Measurements from ENCODE around the gene OVCH2.

OVCH2 gene

DNA sequence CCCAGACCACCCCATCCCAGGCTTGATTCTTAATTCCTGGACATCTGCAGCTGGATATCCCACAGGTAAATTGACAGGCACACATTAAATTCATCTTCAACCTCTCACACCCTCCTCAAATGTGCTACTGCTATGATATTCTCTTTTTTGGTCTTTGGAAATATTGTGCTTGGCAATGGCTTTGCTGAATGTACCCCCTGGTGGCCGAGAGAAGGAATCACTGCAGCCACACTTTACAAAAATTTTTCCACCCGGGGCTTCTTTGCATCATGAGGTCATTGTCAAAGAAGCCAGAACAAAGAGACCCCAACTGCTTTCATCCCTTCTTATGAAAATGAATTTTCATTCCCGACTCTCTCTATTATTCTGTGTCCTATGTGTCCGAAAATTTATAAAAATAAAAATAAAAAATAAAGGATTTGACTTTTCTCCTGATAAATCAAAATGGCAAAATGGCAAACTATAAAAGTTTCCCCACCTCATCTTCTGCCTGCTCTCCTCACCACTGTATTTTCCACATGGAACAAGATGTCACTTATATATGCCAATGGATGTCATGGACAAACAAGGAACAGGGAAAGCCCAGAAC lies 17.9 kb downstream of the OVCH2 start:
- no peak overlapping the region for H3K9ac ChIP-seq (ENCODE audit: low read length)
- no peaks in the 10 kb centered on the region for H3K36me3 ChIP-seq (ENCODE audit: insufficient read depth, low read length)
- no peaks in the 10 kb centered on the region for H3K27me3 ChIP-seq (ENCODE audit: control insufficient read depth in 1 of 2, insufficient read depth in 2 of 2, low read length in 2 of 2)
- H3K4me1 ChIP-seq (ENCODE audit: insufficient read depth, low read length), result no peaks in the 10 kb centered on the region
- no peak overlapping the region for H3K27ac ChIP-seq (ENCODE audit: low read depth, low read length)
- no peak overlapping the region for H3K4me3 ChIP-seq (ENCODE audit: low read depth in 1 of 2, low read length in 2 of 2)
- H3K9me3 ChIP-seq (ENCODE audit: low read length), result no peaks in the 10 kb centered on the region

DNA sequence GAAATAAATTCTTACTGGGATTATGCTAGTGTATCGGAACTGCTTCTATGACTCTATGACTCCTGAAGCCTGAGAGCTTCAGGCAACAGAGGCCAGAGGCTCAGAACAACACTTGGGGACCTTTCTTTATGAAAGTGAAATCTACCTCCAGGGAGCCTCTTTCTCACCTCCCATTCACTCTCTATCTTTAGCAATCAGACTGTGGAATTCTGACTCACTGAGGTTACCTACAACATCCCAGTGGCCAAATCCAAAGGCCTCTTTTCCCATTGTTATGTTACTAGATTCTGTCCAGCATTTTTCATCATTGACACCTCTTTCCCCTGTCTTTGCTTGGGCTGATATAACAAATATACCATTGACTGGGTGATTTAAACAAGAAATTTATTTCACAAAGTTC lies 18.9 kb downstream of the OVCH2 start:
- no peak overlapping the region for H3K4me3 ChIP-seq (ENCODE audit: low read depth in 1 of 2, low read length in 2 of 2)
- H3K27me3 ChIP-seq (ENCODE audit: control insufficient read depth in 1 of 2, insufficient read depth in 2 of 2, low read length in 2 of 2), result no peaks in the 10 kb centered on the region
- H3K36me3 ChIP-seq (ENCODE audit: insufficient read depth, low read length), result no peaks in the 10 kb centered on the region

DNA sequence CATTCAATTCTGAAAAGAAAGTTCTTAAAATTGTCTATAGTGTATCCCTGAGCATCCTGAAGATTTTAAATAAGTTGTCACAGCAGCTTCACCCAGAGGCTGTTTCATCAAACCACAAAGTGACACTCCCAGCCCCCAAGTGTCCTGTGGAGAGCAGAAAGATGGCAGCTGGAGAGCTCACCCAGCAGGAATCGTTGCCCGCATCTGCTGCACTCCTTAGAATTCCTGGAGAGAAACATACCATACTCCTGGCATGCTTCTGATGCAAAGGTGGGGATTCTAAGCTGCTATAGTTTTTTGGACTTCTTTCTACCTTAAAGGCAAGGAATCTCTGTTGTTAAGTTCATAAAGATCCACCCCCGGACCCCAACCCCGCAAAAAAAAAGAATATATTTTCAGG lies 19.5 kb downstream of the OVCH2 start:
- H3K9me3 ChIP-seq (ENCODE audit: low read length), result no peaks in the 10 kb centered on the region
- no peak overlapping the region for H3K27ac ChIP-seq (ENCODE audit: low read depth, low read length)
- no peaks in the 10 kb centered on the region for H3K36me3 ChIP-seq (ENCODE audit: insufficient read depth, low read length)
- no peaks in the 10 kb centered on the region for H3K4me1 ChIP-seq (ENCODE audit: insufficient read depth, low read length)
- H3K4me3 ChIP-seq (ENCODE audit: low read depth in 1 of 2, low read length in 2 of 2), result no peak overlapping the region
- no peaks in the 10 kb centered on the region for H3K27me3 ChIP-seq (ENCODE audit: control insufficient read depth in 1 of 2, insufficient read depth in 2 of 2, low read length in 2 of 2)
- H3K9ac ChIP-seq (ENCODE audit: low read length), result no peak overlapping the region

More for the DNA sequence above, 18.9 kb downstream of the OVCH2 start:
- Histone ChIP-seq H3K9me3 (ENCODE audit: low read length) (no peaks in the 10 kb centered on the region), H3K4me1 (ENCODE audit: insufficient read depth, low read length) (no peaks in the 10 kb centered on the region), H3K27ac (ENCODE audit: low read depth, low read length) (no peak overlapping the region), H3K9ac (ENCODE audit: low read length) (no peak overlapping the region)

DNA sequence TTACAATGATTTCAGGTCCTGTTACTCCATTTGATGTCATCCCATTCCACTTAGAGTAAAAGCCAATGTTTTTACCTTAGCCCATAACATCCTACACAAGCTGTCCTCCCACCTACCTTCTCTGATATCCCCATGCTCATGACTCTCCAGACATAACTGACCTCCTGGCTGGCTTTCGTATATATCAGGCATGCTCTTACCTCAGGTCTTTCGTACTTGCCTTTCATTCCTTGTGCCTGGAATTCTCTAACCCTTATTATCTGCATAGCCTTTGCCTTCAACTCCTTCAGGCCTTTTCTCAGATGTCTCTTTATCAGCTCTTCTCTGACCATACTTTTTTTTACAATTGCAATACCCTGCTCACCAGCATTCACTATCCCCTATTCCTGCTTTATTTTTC lies 22.7 kb downstream of the OVCH2 start:
- no peaks in the 10 kb centered on the region for H3K4me1 ChIP-seq (ENCODE audit: insufficient read depth, low read length)
- H3K9me3 ChIP-seq (ENCODE audit: low read length), result no peaks in the 10 kb centered on the region
- H3K4me3 ChIP-seq (ENCODE audit: low read depth in 1 of 2, low read length in 2 of 2), result no peak overlapping the region
- H3K36me3 ChIP-seq (ENCODE audit: insufficient read depth, low read length), result no peaks in the 10 kb centered on the region
- H3K27me3 ChIP-seq (ENCODE audit: control insufficient read depth in 1 of 2, insufficient read depth in 2 of 2, low read length in 2 of 2), result no peaks in the 10 kb centered on the region
- H3K9ac ChIP-seq (ENCODE audit: low read length), result no peak overlapping the region
- no peak overlapping the region for H3K27ac ChIP-seq (ENCODE audit: low read depth, low read length)

DNA sequence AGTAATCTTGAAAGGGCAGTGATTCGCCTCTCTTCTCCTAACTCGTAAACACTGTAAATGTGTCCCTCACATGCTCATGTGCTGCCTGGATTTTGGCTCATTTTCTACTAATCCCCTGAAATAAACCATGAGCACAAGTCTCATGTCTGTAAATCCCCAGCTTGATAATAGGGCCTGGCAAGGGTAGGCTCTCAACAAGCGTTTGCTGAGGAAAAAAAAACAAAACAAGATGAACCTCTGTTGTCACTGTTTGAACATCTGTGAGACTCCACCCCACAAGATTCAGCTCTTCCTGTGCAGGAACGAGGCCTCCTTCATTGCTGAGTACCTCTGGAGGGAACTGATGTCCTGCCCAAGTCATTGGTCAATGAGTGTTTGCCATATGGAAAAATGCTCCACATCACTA lies 28.5 kb downstream of the OVCH2 start:
- peaks cover 8% of the 10 kb centered on the region for H3K4me1 ChIP-seq (ENCODE audit: insufficient read depth, low read length)
- no peak overlapping the region for H3K27ac ChIP-seq (ENCODE audit: low read depth, low read length)
- no peak overlapping the region for H3K9ac ChIP-seq (ENCODE audit: low read length)
- H3K4me3 ChIP-seq (ENCODE audit: low read depth in 1 of 2, low read length in 2 of 2), result no peak overlapping the region
- H3K27me3 ChIP-seq (ENCODE audit: control insufficient read depth in 1 of 2, insufficient read depth in 2 of 2, low read length in 2 of 2), result peaks cover under 1 to 16% of the 10 kb centered on the region in 2 donors
- H3K9me3 ChIP-seq (ENCODE audit: low read length), result no peaks in the 10 kb centered on the region
- H3K36me3 ChIP-seq (ENCODE audit: insufficient read depth, low read length), result no peaks in the 10 kb centered on the region

DNA sequence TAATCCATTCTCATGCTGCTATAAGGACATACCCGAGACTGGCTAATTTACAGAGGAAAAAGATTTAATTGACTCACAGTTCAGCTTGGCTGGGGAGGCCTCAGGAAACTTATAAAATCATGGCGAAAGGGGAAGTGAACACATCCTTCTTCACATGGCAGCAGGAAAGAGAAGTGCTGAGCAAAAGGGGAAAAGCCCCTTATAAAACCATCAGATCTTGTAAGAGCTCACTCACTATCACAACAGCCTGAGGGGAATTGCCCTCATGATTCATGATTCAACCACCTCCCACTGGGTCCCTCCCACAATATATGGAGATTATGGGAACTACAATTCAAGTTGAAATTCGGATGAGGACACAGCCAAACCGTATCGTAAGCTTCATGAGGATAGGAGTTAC lies 29.2 kb downstream of the OVCH2 start:
- Histone ChIP-seq H3K4me3 (ENCODE audit: low read depth in 1 of 2, low read length in 2 of 2) (no peak overlapping the region), H3K9ac (ENCODE audit: low read length) (no peak overlapping the region), H3K9me3 (ENCODE audit: low read length) (no peaks in the 10 kb centered on the region), H3K27ac (ENCODE audit: low read depth, low read length) (no peak overlapping the region), H3K27me3 (ENCODE audit: control insufficient read depth in 1 of 2, insufficient read depth in 2 of 2, low read length in 2 of 2) (peaks cover 3 to 24% of the 10 kb centered on the region in 2 donors), H3K4me1 (ENCODE audit: insufficient read depth, low read length) (peaks cover 8% of the 10 kb centered on the region), H3K36me3 (ENCODE audit: insufficient read depth, low read length) (no peaks in the 10 kb centered on the region)

DNA sequence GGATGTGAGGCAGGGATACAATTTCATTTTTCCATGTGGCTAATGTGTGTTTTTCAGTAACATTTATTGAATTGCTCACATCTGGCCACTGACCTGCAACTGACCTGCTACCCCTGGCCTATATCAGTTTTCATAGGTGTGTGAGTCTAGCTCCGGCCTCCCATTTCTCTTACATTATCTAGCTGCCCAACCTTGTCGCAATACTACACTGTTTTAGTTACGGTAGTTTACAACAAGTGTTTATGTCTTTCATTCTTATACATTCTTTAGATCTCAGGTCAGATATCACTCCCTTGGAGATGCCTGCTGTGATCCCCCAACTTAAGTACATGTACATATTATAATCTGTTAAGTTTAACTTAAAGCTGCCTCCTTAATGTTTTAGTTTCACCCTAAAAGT lies 30.6 kb downstream of the OVCH2 start:
- peaks cover 3 to 29% of the 10 kb centered on the region in 2 donors for H3K27me3 ChIP-seq (ENCODE audit: control insufficient read depth in 1 of 2, insufficient read depth in 2 of 2, low read length in 2 of 2)

DNA sequence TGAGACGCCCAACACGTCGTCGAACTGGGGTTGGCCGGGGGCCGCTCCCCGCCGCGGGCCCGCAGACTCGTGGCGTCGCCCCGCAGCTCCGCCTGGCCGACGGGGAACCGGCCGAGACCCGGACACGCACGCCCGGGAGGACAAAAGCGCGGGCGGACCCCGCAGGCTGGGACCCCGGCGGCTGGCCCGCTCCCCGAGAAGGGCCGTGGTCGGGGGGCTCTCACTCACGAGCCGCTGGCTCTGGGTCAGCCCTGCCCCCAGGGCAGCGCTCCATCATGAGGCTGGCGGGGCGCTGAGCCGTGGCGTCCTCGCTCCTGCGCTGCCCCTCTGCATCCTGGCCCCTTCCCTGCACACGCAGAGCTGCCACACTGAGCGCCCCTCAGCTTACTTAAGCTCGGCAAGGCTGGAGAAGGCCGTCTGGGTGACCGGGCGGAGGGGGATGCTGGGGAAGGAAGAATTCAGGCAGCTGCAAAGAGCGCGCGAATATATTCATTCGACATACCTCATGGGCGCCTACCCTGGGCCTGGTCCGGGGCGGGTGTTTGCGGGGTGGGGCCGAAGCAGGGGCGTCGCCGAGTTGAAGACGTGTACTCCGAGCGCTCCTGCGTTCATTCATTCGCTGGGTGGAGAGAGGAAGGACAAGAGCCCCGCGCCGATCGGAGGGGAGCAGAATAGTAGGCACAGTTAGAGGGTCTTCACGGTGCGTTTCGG lies 32.4 kb downstream of the OVCH2 start:
- no peaks in the 10 kb centered on the region for H3K9me3 ChIP-seq (ENCODE audit: low read length)

More for the DNA sequence above, 30.6 kb downstream of the OVCH2 start:
- H3K4me3 ChIP-seq (ENCODE audit: low read depth in 1 of 2, low read length in 2 of 2), result no peak overlapping the region
- no peaks in the 10 kb centered on the region for H3K36me3 ChIP-seq (ENCODE audit: insufficient read depth, low read length)
- no peak overlapping the region for H3K9ac ChIP-seq (ENCODE audit: low read length)
- H3K27ac ChIP-seq (ENCODE audit: low read depth, low read length), result no peak overlapping the region
- peaks cover 8% of the 10 kb centered on the region for H3K4me1 ChIP-seq (ENCODE audit: insufficient read depth, low read length)
- no peaks in the 10 kb centered on the region for H3K9me3 ChIP-seq (ENCODE audit: low read length)

DNA sequence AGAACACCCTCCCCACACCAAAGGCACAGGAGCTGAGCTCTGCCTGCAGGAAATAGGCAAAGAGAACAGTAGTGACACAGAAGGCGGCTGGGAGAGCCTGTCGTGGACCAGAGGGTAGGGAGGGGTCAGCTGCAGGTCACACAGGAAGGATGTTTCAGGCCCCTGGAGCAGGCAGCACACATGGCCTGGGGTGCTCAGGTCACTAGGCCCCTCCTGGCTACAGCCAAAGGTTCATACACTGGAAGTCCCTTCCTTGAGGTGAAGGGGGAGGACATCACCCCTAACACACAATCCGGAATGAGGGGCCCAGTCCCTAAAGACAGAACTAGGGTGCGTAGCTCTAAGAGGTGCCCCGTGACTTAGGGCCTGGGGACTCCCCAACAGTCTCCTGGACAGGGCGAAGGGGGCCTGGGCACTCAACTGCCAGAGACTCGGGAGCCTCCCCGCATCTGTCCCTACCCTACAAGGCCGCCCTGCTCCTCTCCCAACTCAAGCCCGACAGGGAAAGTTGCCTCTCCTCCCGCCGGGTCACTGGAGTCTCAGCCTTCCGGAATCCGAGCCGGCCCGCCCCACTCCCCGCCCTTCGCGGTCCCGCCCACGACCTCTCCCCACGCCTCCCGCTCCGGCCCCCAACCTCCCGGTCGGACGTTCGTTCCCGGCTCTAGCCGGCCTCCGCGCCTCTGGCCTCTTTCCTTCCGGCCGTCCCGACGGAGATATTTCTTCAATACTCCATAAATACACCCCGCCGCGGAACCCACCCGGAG lies 33.1 kb downstream of the OVCH2 start, which contains the start of gene CYB5R2:
Gene CYB5R2 (minus strand): TSS at position 541 of the 764 bp plus-strand sequence. CDS start 675 bp downstream, outside the sequence.
- Histone ChIP-seq H3K27ac (ENCODE audit: low read depth, low read length) (no peak within 1 kb of the TSS), H3K9ac (ENCODE audit: low read length) (no peak within 1 kb of the TSS), H3K4me3 (ENCODE audit: low read depth in 1 of 2, low read length in 2 of 2) (peak within 1 kb of the TSS; percentile 41 to 42), H3K9me3 (ENCODE audit: low read length) (no peaks in the 10 kb centered on the region), H3K27me3 (ENCODE audit: control insufficient read depth in 1 of 2, insufficient read depth in 2 of 2, low read length in 2 of 2) (peaks cover 3 to 29% of the 10 kb centered on the region in 2 donors), H3K36me3 (ENCODE audit: insufficient read depth, low read length) (no peaks in the 10 kb centered on the region), H3K4me1 (ENCODE audit: insufficient read depth, low read length) (peaks cover 8% of the 10 kb centered on the region)

More for the DNA sequence above, 32.4 kb downstream of the OVCH2 start:
- no peak overlapping the region for H3K27ac ChIP-seq (ENCODE audit: low read depth, low read length)
- no peaks in the 10 kb centered on the region for H3K36me3 ChIP-seq (ENCODE audit: insufficient read depth, low read length)
- H3K27me3 ChIP-seq (ENCODE audit: control insufficient read depth in 1 of 2, insufficient read depth in 2 of 2, low read length in 2 of 2), result peaks cover 3 to 29% of the 10 kb centered on the region in 2 donors
- no peak overlapping the region for H3K9ac ChIP-seq (ENCODE audit: low read length)
- H3K4me1 ChIP-seq (ENCODE audit: insufficient read depth, low read length), result peaks cover 8% of the 10 kb centered on the region
- H3K4me3 ChIP-seq (ENCODE audit: low read depth in 1 of 2, low read length in 2 of 2), result peak overlapping the region; percentile 41 to 42

DNA sequence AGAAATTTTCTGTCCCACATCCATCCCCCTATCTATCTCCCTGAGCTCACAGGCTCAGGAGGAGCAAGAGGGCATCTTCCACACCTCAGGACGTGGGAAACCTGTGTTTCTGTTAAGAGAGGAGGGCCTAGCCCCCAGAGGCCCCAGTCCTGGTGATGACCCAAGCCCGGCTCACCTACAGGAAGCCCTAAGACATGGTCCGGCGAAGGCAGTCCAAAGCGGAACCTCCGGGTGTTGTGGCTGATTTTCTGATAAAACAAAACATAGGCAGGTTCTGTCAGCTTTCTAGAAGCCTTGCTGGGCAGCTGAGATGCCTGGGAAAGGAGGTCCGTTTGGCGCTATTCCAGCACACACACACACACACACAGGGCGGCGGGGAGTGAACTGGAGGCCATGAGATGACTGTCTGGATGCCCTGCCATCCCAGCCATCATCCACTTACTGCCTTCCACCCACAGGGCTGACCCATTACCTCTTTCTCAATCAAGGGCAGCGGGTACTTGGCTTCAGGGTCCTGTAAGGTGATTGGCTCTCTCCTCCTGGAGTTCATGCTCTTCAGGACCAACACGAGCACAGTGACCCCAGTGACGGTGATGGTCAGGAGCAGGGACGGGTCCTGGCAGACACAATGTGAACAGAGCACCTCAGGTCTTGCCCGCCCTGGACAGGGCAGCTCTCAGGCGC lies 33.9 kb downstream of the OVCH2 start:
- Histone ChIP-seq H3K4me1 (ENCODE audit: insufficient read depth, low read length) (peaks cover under 1% of the 10 kb centered on the region), H3K27ac (ENCODE audit: low read depth, low read length) (no peak overlapping the region), H3K36me3 (ENCODE audit: insufficient read depth, low read length) (no peaks in the 10 kb centered on the region), H3K9me3 (ENCODE audit: low read length) (no peaks in the 10 kb centered on the region), H3K27me3 (ENCODE audit: control insufficient read depth in 1 of 2, insufficient read depth in 2 of 2, low read length in 2 of 2) (peaks cover 3 to 29% of the 10 kb centered on the region in 2 donors), H3K4me3 (ENCODE audit: low read depth in 1 of 2, low read length in 2 of 2) (no peak overlapping the region), H3K9ac (ENCODE audit: low read length) (no peak overlapping the region)

All from muscle layer of colon (tissue), 2 donors.